OCI-LY3 (cell line): ENCODE results near the gene PBOV1.

Source experiments
- H2AFZ ChIP-seq: fragments of 200-600, 300-600 bp; shearing (Covaris generic); 2 replicates; pipeline ENCODE4 v1.6.0; 2014; ENCODE audit warnings: antibody characterized with exemption, low read depth, low read length
- H3K27ac ChIP-seq: fragments of 200-600, 300-600 bp; sonication (generic); 2 replicates; pipeline ENCODE4 v1.5.1; 2014; ENCODE audit warnings: mild to moderate bottlenecking, low read length, moderate library complexity, mixed read lengths
- H3K27me3 ChIP-seq: fragments of 200-600, 300-600 bp; sonication (generic); 2 replicates; pipeline ENCODE4 v1.6.1; 2014; ENCODE audit warnings: low read depth, low read length, mixed read lengths
- H3K36me3 ChIP-seq: fragments of 200-600, 300-600 bp; sonication (generic); replicated peaks from 2 replicates; pipeline ENCODE3; 2014; ENCODE audit warnings: low read depth, low read length, mixed read lengths
- H3K4me1 ChIP-seq: fragments of 300-600, 200-600 bp; sonication (generic); 2 replicates; pipeline ENCODE4 v1.6.1; 2014; ENCODE audit warnings: low read length, mixed read lengths
- H3K4me2 ChIP-seq: fragments of 200-600, 300-600 bp; sonication (generic); 2 replicates; pipeline ENCODE4 v1.6.1; 2014; ENCODE audit warnings: low read length, mixed read lengths
- H3K4me3 ChIP-seq: fragments of 300-600, 200-600 bp; sonication (generic); 2 replicates; pipeline ENCODE4 v1.5.1; 2014; ENCODE audit warnings: antibody characterized with exemption, mild to moderate bottlenecking, low read length, moderate library complexity
- H3K79me2 ChIP-seq: fragments of 300-600, 200-600 bp; shearing (Covaris generic); 2 replicates; pipeline ENCODE4 v1.6.1; 2014; ENCODE audit warnings: mild to moderate bottlenecking, low read length, mixed read lengths
- H3K9ac ChIP-seq: fragments of 300-600, 200-600 bp; shearing (Covaris generic); 2 replicates; pipeline ENCODE4 v1.6.0; 2014; ENCODE audit warnings: mild to moderate bottlenecking, low read length, moderate library complexity
- H3K9me3 ChIP-seq: fragments of 200-600, 300-600 bp; shearing (Covaris generic); 2 replicates; pipeline ENCODE4 v1.6.1; 2014; ENCODE audit warnings: low read length, mixed read lengths; ENCODE audit not compliant: insufficient read depth
- H4K20me1 ChIP-seq: fragments of 200-600, 300-600 bp; sonication (generic); 2 replicates; pipeline ENCODE4 v1.6.1; 2016; ENCODE audit warnings: low read length, mixed read lengths; ENCODE audit not compliant: insufficient read depth
- CTCF ChIP-seq: fragments of 200-600, 300-600 bp; sonication (generic); IDR thresholded peaks from 2 replicates; pipeline ENCODE4 v1.5.1; 2014; ENCODE audit warnings: antibody characterized with exemption, low read length, low read depth
- EZH2phosphoT487 ChIP-seq: fragments of 200-600 bp; shearing (Covaris generic); IDR thresholded peaks from 2 replicates; pipeline ENCODE4 v1.6.1; 2018; ENCODE audit warnings: antibody characterized with exemption, mixed run types, low read depth

Gene PBOV1

GRCh38 chr6:138176652-138177232, 41.5 kb downstream of the PBOV1 start:
- Histone ChIP-seq H4K20me1 (no peaks in the 10 kb centered on the region), H3K9me3 (no peaks in the 10 kb centered on the region), H3K36me3 (no peaks in the 10 kb centered on the region), H3K79me2 (no peaks in the 10 kb centered on the region), H3K27ac (no peak overlapping the region), H3K27me3 (no peaks in the 10 kb centered on the region), H3K4me3 (no peak overlapping the region), H3K4me2 (no peak overlapping the region), H3K4me1 (no peaks in the 10 kb centered on the region), H2AFZ (no peak overlapping the region), H3K9ac (no peak overlapping the region)
- TF ChIP-seq EZH2phosphoT487 (no peak), CTCF (no peak)

- H3K9ac ChIP-seq: no peak overlapping the region
- H3K79me2 ChIP-seq: no peaks in the 10 kb centered on the region
- H4K20me1 ChIP-seq: no peaks in the 10 kb centered on the region
- no peak overlapping the region for H3K4me3 ChIP-seq
- TF ChIP-seq EZH2phosphoT487 (no peak), CTCF (no peak)
- H3K36me3 ChIP-seq: no peaks in the 10 kb centered on the region
- H3K4me1 ChIP-seq: no peaks in the 10 kb centered on the region
- H3K27ac ChIP-seq: no peak overlapping the region
- H2AFZ ChIP-seq: no peak overlapping the region
- no peaks in the 10 kb centered on the region for H3K27me3 ChIP-seq
- H3K4me2 ChIP-seq: no peak overlapping the region
- no peaks in the 10 kb centered on the region for H3K9me3 ChIP-seq
Observed at GRCh38 chr6:138175596-138175995, 42.7 kb downstream of the PBOV1 start.
